Psoas muscle (tissue), 8 donors: ENCODE results near the gene GGT6. TPM values are rescaled to one million over a fixed set of nuclear protein-coding genes. Genes with fewer than 3 reads are reported as not detected.

Experiments used
- ATAC-seq, 4 donors: fragments of 200-7000 bp; cut with Tn5 transposase; one replicate each; pipeline ENCODE4 v1.9.1; 2020; ENCODE audit warnings: moderate library complexity in 3 of 4, mild to moderate bottlenecking in 2 of 4
- DNase-seq, 2 donors: peaks; one replicate each; pipeline ENCODE4 v3.0.0-alpha.2; 2020
- H3K27ac ChIP-seq: fragments of 200-600 bp; one replicate; pipeline ENCODE4 v1.8.0; 2022
- H3K27me3 ChIP-seq, 3 donors: fragments of 200-600 bp in 1 of 3; one replicate each; pipeline versions ENCODE4 v1.6.1 to v1.8.0; 2013 to 2022; ENCODE audit warnings: low read length in 2 of 3, mild to moderate bottlenecking in 2 of 3, moderate library complexity in 1 of 3; ENCODE audit not compliant: insufficient read depth in 3 of 3
- H3K36me3 ChIP-seq, 2 donors: fragments of 200-600 bp in 1 of 2; one replicate each; pipeline versions ENCODE4 v1.6.1 to v1.8.0; 2013 to 2022; ENCODE audit warnings: low read depth in 1 of 2, mild to moderate bottlenecking in 1 of 2, moderate library complexity in 1 of 2; ENCODE audit not compliant: insufficient read depth in 1 of 2
- H3K4me1 ChIP-seq: fragments of 200-600 bp; one replicate; pipeline ENCODE4 v1.8.0; 2022
- H3K4me3 ChIP-seq: fragments of 200-600 bp; one replicate; pipeline ENCODE4 v1.8.0; 2022; ENCODE audit warnings: mild to moderate bottlenecking
- H3K9me3 ChIP-seq: fragments of 200-600 bp; one replicate; pipeline ENCODE4 v1.8.0; 2022
- CTCF ChIP-seq: fragments of 200-600 bp; IDR thresholded peaks from one replicate; pipeline ENCODE4 v1.8.0; 2022; ENCODE audit warnings: antibody characterized with exemption
- WGBS, 3 donors: extraction: QIAGEN DNeasy Blood & Tissue Kit; methylation state at CpG; one replicate each; pipeline versions ENCODE4 v1.1.6 to v1.1.7; 2013; 5-methylcytosine and 5-hydroxymethylcytosine counted together
- intact Hi-C, 2 donors: fragments of 100-400 bp; cut with DNase I; formaldehyde crosslinking; loops; one replicate each; pipeline versions ENCODE4 v1.11.0 to v1.14.2; 2022
- polyA plus RNA-seq, 3 donors: library from polyadenylated mRNA; stranded (reverse); fragments of 200-250 nt; gene quantifications; one replicate each; pipeline ENCODE4 v1.2.3, GENCODE V29; 2013
- total RNA-seq, 4 donors: library from RNA; stranded (reverse); fragmentation: NEBNext Ultra II Directional in 2 of 4; extraction: Animal tissue kit (Norgen Biotek cat#: 25700) in 2 of 4; gene quantifications; one replicate each; pipeline versions ENCODE4 v1.2.1 to v1.2.4, GENCODE V29; 2021 to 2023
- donor health status: healthy with polysubstance abuse.
- donor health status: DM: no; HTN: no; CAD: no; lungs with moderate emphysema.
- donor health status: Bipolar disorder and iron deficiency.
- donor health status: healthy.
- donor health status: DM: yes; HTN: yes; CAD: no.
- donor health status: DM: no; HTN: no; CAD: no.
- donor health status: DM: no; HTN: no; CAD: no.
- donor health status: DM: yes; HTN: yes; CAD: no.

The GGT6 gene
- total and polyA plus RNA-seq, 7 donors: 0.03 TPM; not detected in 6

DNA sequence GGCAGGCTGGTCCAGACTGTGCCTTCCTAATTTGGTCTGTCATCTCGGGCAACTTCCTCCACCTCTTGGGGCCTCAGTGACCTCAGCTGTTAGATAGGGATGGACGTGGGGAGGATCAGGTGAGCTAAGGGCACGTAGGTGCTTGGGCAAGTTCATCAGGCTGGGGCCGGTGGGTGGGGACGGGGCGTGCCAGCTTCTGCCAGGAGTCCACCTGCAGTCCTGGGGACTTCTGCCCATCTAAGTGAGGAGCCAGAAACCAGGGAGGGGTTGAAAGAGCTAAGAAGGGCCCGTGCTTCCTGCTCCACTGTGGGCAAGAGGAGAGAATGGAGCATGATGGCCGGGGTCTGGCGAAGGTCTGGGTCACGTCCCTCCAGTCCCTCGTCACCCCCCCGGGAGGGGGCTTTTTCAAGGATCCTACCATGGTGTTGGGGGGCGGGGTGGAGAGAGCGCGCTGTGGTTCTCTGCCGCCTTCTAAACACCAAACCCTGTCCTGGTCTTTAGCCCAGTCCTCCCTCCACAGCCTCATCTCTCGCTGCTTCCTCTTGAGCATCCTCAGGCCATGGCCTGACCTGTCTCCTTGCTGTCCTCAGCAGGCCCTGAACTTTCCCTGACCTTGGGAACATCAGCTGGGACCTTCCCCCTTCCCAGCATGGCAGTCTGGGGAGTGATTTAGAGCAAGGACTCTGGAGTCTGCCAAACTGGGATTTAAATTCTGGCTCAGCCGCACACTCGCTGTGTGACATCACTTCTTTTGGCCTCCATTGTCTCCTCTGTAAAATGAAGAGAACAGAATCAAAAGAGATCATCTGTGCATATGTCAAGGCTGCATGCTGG is 40.1 kb downstream of the GGT6 start:
- Histone ChIP-seq H3K27ac (peak overlapping the region; percentile 63), H3K9me3 (no peaks in the 10 kb centered on the region), H3K4me1 (no peaks in the 10 kb centered on the region), H3K4me3 (no peak overlapping the region), H3K27me3 (no peaks in the 10 kb centered on the region), H3K36me3 (no peaks in the 10 kb centered on the region)
- intact Hi-C loops: loop anchor here in 1 of 2 donors (10.0 kb wide), 1 partner anchor 335 kb away; no protein-coding TSS in a partner anchor
- no peak for DNase-seq
- 68 to 72% (median 69%) methylated on average over 18 to 19 of the region's 19 CpGs for WGBS, 3 donors
- no peak for TF ChIP-seq CTCF
- peak in 1 of 4 donors; percentile 38 for ATAC-seq

GRCh38 chr17:4519361-4519788 is 41.0 kb downstream of the GGT6 start:
- no peak for TF ChIP-seq CTCF
- H3K9me3 ChIP-seq: no peaks in the 10 kb centered on the region
- WGBS, 3 donors: 56 to 59% (median 58%) methylated on average over 14 of the region's 14 CpGs
- peak in 3 of 4 donors; percentile 43 to 54 (median 47) for ATAC-seq
- H3K4me3 ChIP-seq: no peak overlapping the region
- no peaks in the 10 kb centered on the region for H3K27me3 ChIP-seq
- intact Hi-C loops: no loop called here
- DNase-seq: peak in 1 of 2 donors; percentile 77
- H3K4me1 ChIP-seq: no peaks in the 10 kb centered on the region
- H3K36me3 ChIP-seq: no peaks in the 10 kb centered on the region
- H3K27ac ChIP-seq: peak overlapping the region; percentile 68

- WGBS, 3 donors: 67 to 80% (median 75%) methylated on average over 10 of the region's 10 CpGs
- no peaks in the 10 kb centered on the region for H3K9me3 ChIP-seq
- no peaks in the 10 kb centered on the region for H3K36me3 ChIP-seq
- DNase-seq: no peak
- H3K4me3 ChIP-seq: no peak overlapping the region
- ATAC-seq: no peak
- intact Hi-C loops: no loop called here
- no peaks in the 10 kb centered on the region for H3K27me3 ChIP-seq
- H3K27ac ChIP-seq: peak overlapping the region; percentile 68
- H3K4me1 ChIP-seq: no peaks in the 10 kb centered on the region
- TF ChIP-seq CTCF: no peak
Measured at GRCh38 chr17:4518901-4519300, 41.5 kb downstream of the GGT6 start.

- no peak for ATAC-seq
- intact Hi-C loops: no loop called here
Measured at GRCh38 chr17:4516735-4517134, 43.6 kb downstream of the GGT6 start.

More at GRCh38 chr17:4516735-4517134, 43.6 kb downstream of the GGT6 start:
- Histone ChIP-seq H3K4me3 (no peak overlapping the region), H3K4me1 (no peaks in the 10 kb centered on the region), H3K36me3 (no peaks in the 10 kb centered on the region), H3K27me3 (no peaks in the 10 kb centered on the region), H3K27ac (no peak overlapping the region), H3K9me3 (no peaks in the 10 kb centered on the region)
- no peak for DNase-seq
- TF ChIP-seq CTCF: no peak
- WGBS, 3 donors: 67 to 70% (median 69%) methylated on average over 11 of the region's 11 CpGs
